ENCODE measurements around the gene BICRAL.
"Not testable (repeated sequence)": the region's sequence is repeated elsewhere in the genome, so short reads cannot be mapped to it uniquely, and the experiment has no call there.

BICRAL gene

DNA sequence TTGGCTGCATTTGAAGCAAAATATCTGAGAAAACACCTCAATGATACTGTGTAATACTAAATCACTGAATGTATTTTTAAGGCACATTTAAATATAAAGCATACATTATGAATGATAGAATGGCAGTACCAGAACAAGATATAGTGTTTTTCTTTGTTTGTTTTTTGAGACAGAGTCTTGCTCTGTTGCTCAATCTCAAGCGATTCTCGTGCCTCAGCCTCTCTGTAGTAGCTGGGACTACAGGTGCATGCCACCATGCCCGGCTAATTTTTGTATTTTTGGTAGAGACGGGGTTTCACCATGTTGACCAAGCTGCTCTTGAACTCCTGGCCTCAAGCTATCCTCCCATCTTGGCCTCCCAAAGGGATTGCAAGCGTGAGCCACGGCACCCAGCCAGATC lies 2.3 kb upstream of the BICRAL start:
- Mint-ChIP-seq H3K4me1 (peaks cover 55% of the 10 kb centered on the region), H3K9me3 (no peaks in the 10 kb centered on the region), H3K27ac (peak overlapping the region in 1 of 2 donors; percentile 1), H3K4me3 (no peak overlapping the region), H3K27me3 (no peaks in the 10 kb centered on the region)
- no peak for DNase-seq
- no peak for ATAC-seq

DNA sequence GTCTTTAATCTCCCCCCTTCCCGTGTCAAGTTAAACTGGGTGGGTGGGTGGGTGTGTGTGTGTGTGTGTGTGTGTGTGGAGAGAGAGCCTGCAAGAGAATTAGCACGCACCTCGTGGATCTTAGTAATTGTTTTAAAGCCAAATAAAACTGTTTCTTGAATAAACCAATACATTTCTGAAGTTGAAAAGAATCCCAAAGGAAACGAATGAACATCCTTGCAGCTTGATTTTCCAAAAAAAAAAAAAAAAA lies 381 bp upstream of the BICRAL start:
- ATAC-seq: no peak
- Mint-ChIP-seq H3K9me3 (no peaks in the 10 kb centered on the region), H3K27me3 (no peaks in the 10 kb centered on the region), H3K4me1 (peaks cover 43% of the 10 kb centered on the region), H3K4me3 (peak overlapping the region; percentile 77 to 83), H3K27ac (peak overlapping the region; percentile 99)
- no peak for DNase-seq

DNA sequence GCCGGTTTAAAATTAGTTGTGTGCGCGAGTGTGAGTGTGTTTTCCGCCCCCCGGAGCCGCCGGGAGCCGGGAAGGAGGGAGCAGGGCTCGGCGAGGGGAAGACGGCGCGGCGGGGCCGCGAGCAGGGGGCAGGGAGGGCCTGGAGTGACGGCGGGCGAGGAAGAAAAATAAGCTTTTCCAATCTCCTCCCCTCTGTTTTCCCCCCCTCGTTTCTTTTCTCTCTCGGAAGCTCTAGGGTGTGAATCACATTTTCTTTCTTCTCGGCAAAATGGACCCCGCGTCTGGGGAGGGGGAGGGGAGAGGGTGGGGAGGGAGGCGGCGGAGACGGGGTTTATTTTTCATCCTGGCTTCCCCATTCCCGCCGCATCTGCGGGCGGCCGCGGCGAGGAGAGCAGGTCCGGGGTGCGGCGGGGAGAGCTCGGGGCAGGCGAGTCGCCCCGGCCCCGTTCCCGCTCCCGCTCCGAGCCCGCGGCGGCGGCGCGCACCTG lies 881 bp downstream of the BICRAL start:
- Mint-ChIP-seq H3K4me1 (peaks cover 30% of the 10 kb centered on the region), H3K27me3 (no peaks in the 10 kb centered on the region), H3K4me3 (peak overlapping the region; percentile 82 to 83), H3K9me3 (no peaks in the 10 kb centered on the region), H3K27ac (peak overlapping the region; percentile 99)
- peak; percentile 71 for DNase-seq
- ATAC-seq: peak; percentile 71

DNA sequence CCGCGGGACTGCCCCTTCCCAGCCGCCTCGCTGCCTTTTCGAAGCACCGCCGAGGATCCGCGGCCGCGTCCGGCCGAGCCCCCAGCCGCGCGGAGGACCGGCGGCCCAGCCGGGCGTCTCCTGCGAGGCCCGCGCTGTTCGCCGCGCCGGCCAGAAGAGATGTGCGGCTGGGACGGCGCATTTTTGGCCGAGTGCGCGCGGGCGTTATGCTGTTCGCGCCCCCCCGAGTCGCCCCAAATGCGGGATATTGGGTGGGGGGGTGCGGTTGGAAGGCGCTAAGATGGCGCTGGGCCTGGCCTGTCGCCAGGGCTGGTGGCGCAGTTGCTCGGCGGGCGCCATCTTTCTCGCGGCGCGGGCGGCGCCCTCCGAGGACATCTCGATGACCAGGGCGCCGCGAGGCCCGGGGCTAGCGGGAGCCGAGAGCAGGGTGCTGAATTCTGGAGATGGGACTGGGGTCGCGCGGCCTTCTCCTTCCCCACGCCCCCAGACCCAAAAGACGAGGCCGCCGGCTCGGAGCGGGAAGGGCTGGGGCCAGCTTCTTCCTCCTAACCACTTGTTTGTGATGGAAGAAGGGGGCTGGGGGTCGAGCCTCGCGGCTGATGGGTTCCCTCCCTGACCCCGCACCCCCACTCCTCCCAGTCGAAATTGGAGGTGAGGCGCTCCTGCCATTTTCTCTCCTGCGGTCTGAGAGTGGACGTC lies 1.5 kb downstream of the BICRAL start:
- Mint-ChIP-seq H3K27ac (peak overlapping the region; percentile 99 to 100), H3K27me3 (no peaks in the 10 kb centered on the region), H3K4me1 (peaks cover 28% of the 10 kb centered on the region), H3K9me3 (no peaks in the 10 kb centered on the region), H3K4me3 (peak overlapping the region in 1 of 2 donors; percentile 82)
- peak; percentile 75 for ATAC-seq
- DNase-seq: peak; percentile 82 to 86

DNA sequence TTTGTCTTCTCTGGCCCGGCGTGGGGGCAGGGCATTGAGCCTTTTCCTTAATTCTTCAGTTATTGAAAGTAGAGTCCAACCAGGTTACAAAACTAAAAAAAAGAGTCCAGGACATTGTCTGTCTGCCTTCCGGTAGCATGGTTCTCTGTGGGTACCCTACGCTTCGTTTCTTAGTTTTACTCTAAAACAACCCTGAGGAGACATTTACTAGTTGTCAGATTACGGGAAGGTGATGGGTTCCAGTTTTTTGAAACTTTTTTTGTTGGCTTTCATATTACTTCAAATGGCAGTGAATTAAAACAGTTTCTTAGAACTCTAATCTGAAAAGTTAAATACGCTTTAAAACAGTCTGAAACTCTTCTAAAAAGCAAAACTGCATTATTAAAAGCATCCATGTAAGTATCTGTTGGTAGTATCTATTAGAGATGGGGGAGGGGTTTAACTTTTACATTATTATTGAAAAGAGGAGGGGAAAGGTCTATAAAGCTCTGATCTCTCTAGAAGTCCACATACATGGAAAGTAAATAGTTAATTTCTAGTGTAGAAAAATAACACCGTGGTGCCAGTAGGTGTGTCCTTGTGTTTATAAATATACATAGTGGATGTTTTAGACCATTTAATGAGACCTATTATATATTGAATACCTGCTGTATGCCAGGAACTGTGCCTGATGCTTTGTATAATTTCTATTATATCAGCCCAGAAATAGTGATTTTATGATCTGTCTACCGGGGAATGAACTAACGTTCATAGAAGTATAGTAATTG lies 2.2 kb downstream of the BICRAL start:
- Mint-ChIP-seq H3K4me1 (peaks cover 28% of the 10 kb centered on the region), H3K9me3 (no peaks in the 10 kb centered on the region), H3K27me3 (no peaks in the 10 kb centered on the region), H3K27ac (peak overlapping the region; percentile 99 to 100), H3K4me3 (no peak overlapping the region)
- no peak for ATAC-seq
- no peak for DNase-seq

DNA sequence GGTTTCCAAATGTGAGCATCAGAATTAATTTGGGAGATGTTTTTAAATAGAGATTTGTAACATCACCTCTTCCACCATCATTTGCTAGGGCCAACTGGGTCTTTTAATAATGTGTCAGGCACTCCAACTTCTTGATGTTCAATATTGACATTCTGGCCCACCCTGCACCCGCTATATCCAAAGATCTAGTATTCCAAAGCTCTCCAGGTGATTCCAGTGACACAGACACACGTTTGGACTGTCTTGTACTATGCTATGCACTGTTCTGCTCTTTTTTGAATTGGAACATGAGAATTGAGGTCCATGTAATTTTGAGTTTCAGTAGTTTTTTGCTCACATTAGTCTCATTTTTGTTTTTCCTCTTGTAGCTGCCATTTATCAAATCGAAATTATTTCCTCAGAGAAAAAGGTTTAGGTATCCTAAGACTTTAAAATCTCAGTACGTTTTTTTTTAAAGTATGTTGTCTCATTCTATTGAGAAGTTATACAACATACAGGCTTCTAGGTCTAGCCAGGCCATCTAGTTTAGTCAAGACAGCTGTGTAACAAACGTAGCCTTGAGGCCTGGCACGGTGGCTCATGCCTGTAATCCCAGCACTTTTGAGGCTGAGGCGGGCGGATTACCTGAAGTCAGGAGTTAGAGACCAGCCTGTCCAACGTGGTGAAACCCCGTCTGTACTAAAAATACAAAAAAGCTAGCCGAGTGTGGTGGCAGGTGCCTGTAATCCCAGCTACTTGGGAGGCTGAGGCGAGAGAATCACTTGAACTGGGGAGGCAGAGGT lies 3.1 kb downstream of the BICRAL start:
- H3K4me3 Mint-ChIP-seq: no peak overlapping the region
- DNase-seq: no peak
- H3K27ac Mint-ChIP-seq: peak overlapping the region; percentile 99 to 100

DNA sequence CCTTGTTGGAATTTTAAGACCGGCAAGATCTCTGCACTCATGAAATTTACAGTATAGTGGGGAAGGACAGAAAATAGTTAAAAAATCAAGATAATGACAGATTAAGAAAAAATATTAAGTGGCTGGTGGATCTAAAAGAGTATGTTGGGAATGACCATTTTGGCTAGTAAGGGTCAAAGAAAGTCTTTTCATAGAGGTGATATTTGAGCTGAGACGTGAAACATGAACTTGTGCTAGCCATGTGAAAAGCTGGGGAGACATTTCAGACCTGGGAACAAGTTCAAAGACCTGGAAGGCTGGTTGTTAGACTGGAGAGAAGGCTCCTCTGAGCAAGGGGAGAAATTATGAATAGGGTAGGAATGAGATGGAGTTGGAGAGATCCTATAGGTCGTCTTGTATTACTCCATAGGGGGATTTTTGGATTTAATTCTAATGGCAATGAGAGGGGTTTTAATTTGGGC lies 4.7 kb downstream of the BICRAL start:
- H3K27ac Mint-ChIP-seq: no peak overlapping the region
- H3K4me3 Mint-ChIP-seq: no peak overlapping the region
- no peak for DNase-seq
- H3K4me1 Mint-ChIP-seq: peaks cover 27% of the 10 kb centered on the region
- no peak for ATAC-seq
- no peaks in the 10 kb centered on the region for H3K9me3 Mint-ChIP-seq
- no peaks in the 10 kb centered on the region for H3K27me3 Mint-ChIP-seq

More for the DNA sequence above, 3.1 kb downstream of the BICRAL start:
- no peak for ATAC-seq
- H3K27me3 Mint-ChIP-seq: no peaks in the 10 kb centered on the region
- H3K9me3 Mint-ChIP-seq: no peaks in the 10 kb centered on the region
- peaks cover 25% of the 10 kb centered on the region for H3K4me1 Mint-ChIP-seq

DNA sequence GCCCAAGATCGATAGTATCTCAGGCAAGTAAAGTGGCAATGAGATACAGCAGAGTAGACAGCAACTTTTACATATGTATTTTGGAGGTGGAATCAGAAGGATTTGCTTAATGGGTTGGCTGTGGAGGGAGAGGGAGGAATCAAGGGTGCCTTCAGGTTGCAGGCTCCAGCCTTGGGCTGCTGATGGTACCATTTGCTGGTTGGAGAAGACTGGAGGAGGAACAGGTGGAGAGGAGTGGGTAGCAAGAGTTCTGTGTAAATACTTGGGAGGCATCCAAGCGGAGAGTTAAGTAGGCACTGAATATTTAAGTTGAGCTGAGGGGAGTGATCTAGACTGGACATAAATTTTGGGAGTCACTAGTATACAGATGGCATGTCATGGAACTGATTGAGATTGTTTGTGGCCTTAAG lies 5.2 kb downstream of the BICRAL start:
- Mint-ChIP-seq H3K4me3 (no peak overlapping the region), H3K4me1 (peaks cover 27% of the 10 kb centered on the region)
- ATAC-seq: no peak

DNA sequence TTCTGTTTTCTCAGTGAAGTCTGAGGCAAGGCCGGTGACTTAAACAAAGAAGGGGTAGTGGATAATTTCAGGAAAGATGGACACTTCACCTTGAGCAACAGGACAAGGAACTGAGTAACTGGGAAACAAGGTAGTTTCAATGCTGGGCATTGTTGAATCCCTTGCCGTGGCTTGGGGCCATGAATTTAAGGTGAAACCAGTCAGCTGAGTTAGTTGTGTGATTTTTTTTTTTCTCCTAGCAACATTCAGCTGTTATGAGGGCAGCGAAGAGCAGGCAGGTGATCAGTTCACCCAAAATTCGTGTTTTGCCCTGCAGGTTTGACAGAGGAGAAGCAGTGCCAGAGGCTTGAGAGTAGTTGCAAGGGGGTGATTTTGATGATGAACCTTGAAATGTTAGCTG lies 6.8 kb downstream of the BICRAL start:
- Mint-ChIP-seq H3K27me3 (no peaks in the 10 kb centered on the region), H3K4me1 (peaks cover 27% of the 10 kb centered on the region), H3K27ac (peak overlapping the region in 1 of 2 donors; percentile 55), H3K9me3 (no peaks in the 10 kb centered on the region), H3K4me3 (peak overlapping the region in 1 of 2 donors; percentile 33)
- ATAC-seq (no peak), DNase-seq (no peak)

More for the DNA sequence above, 5.2 kb downstream of the BICRAL start:
- H3K27me3 Mint-ChIP-seq: no peaks in the 10 kb centered on the region
- H3K9me3 Mint-ChIP-seq: no peaks in the 10 kb centered on the region
- no peak for DNase-seq
- H3K27ac Mint-ChIP-seq: no peak overlapping the region

DNA sequence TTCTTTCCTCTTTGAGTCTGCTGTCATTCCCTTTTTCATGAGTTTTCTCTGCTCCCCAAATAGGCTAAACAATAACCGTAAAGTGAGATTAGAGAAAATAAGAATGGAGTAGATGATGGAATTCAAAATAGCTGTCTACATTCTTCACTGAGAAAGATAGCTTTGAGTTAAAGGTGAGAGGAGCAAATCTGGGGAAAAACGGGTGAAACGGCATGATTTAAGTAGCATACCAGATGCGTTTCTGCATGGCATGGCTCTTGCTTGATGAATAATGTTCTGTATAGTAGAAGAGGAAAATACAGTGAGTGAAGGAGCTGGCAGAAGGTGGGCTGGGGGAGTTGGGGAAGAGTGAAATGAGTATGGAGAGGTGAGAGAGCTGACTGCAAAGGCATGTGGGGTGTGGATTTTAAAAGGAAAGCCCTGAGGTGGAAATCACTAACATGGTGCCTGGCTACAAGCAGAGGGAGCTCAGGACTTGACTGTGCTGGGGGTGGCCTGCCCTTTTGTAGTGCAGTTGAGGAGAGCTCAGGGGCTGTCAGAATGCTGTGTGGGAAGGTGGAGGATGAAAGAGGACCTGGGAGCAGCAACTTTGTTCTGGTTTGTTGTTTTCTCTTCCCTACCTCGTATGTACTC lies 8.8 kb downstream of the BICRAL start:
- H3K27ac Mint-ChIP-seq: peak overlapping the region in 1 of 2 donors; percentile 56
- no peak overlapping the region for H3K4me3 Mint-ChIP-seq

DNA sequence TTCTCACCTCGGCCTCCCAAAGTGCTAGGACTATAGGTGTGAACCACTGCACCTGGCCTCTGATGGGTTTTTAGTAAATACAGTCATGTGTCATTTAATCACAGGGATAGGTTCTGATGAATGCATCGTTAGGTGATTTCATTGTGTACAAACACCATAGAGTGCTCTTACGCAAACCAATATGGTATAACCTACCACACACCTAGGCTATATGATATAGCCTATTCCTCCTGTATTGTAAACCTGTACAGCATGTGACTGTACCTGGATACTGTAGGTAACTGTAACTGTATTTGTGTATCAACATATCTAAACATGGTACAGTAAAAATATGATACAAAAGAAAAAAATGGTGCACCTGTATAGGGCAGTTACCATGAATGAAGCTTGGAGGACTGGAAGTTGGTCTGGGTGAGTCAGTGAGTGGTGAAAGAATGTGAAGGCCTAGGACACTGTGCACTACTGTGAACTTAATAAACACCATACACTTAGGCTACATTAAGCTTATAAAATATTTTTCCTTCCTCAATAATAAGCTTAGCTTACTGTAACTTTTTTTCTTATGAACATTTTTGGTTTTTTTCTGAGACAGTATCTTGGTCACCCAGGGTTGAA lies 10.0 kb downstream of the BICRAL start:
- Mint-ChIP-seq H3K27ac (no peak overlapping the region), H3K9me3 (no peaks in the 10 kb centered on the region)
- no peak for ATAC-seq

More for the DNA sequence above, 8.8 kb downstream of the BICRAL start:
- ATAC-seq: peak; percentile 31
- H3K4me1 Mint-ChIP-seq: peaks cover 27% of the 10 kb centered on the region
- H3K9me3 Mint-ChIP-seq: no peaks in the 10 kb centered on the region
- DNase-seq: no peak
- H3K27me3 Mint-ChIP-seq: no peaks in the 10 kb centered on the region

DNA sequence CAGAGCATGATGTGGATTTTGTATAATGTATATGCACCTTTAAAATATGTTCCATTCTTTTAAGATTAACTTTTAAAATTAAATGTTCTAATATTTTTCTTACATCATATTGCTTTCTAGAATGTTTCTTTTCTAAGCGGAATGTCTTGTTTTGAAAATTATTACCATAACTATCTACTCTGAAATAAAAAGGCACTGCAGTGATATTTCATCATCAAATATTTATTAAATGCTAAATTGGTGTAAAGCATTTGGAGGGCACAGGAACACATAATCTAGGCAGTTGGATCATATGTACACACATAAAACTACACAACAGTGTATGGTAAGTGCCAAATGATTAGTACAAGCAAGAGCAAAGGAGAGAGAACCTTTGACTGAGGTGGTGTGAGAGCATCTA lies 13.8 kb downstream of the BICRAL start:
- no peak overlapping the region for H3K27ac Mint-ChIP-seq
- H3K27me3 Mint-ChIP-seq: no peaks in the 10 kb centered on the region
- no peak overlapping the region for H3K4me3 Mint-ChIP-seq
- no peaks in the 10 kb centered on the region for H3K9me3 Mint-ChIP-seq
- ATAC-seq (no peak), DNase-seq (no peak)
- H3K4me1 Mint-ChIP-seq: peaks cover 11% of the 10 kb centered on the region

More for the DNA sequence above, 10.0 kb downstream of the BICRAL start:
- no peak for DNase-seq
- H3K27me3 Mint-ChIP-seq: no peaks in the 10 kb centered on the region
- peaks cover 34% of the 10 kb centered on the region for H3K4me1 Mint-ChIP-seq
- no peak overlapping the region for H3K4me3 Mint-ChIP-seq

DNA sequence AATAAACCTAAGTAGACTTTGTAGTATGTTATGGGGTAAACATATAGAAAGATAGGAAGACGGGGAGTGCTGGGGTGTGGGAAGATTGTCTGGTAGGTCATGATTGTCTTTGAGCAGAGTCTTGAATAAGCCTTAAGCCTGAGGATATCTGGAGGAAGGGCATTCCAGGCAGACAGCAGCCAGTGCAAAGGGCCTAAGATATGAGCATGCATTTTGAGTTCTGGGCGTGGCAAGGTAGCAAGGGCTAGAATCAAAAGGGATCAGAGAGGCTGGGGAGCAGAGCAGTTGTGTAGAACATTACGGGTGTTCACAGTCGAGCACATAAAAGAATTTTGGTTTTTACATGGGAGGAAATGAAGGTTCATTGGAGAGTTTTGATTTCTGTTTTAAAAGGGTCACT lies 14.3 kb downstream of the BICRAL start:
- ATAC-seq (no peak), DNase-seq (no peak)
- H3K27me3 Mint-ChIP-seq: no peaks in the 10 kb centered on the region
- H3K4me1 Mint-ChIP-seq: peaks cover 7% of the 10 kb centered on the region
- no peak overlapping the region for H3K4me3 Mint-ChIP-seq
- H3K27ac Mint-ChIP-seq: no peak overlapping the region
- H3K9me3 Mint-ChIP-seq: no peaks in the 10 kb centered on the region

DNA sequence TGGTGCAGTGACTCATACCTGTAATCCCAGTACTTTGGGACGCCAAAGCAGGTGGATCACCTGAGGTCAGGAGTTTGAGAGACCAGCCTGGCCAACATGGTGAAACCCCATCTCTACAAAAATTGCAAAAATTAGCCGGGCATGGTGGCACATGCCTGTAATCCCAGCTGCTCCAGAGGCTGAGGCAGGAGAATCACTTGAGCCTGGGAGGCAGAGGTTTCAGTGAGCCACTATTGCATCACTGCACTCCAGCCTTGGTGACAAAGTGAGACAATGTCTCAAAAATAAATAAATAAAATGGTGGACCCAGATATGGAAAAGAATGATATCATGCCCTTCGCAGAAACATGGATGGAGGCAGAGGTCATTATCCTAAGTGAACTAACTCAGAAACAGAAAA lies 15.8 kb downstream of the BICRAL start:
- Mint-ChIP-seq H3K4me1 (peaks cover 12% of the 10 kb centered on the region), H3K27ac (peak overlapping the region in 1 of 2 donors; percentile 24)
- not testable (repeated sequence) for DNase-seq, H3K27me3 Mint-ChIP-seq, ATAC-seq, H3K9me3 Mint-ChIP-seq, H3K4me3 Mint-ChIP-seq

DNA sequence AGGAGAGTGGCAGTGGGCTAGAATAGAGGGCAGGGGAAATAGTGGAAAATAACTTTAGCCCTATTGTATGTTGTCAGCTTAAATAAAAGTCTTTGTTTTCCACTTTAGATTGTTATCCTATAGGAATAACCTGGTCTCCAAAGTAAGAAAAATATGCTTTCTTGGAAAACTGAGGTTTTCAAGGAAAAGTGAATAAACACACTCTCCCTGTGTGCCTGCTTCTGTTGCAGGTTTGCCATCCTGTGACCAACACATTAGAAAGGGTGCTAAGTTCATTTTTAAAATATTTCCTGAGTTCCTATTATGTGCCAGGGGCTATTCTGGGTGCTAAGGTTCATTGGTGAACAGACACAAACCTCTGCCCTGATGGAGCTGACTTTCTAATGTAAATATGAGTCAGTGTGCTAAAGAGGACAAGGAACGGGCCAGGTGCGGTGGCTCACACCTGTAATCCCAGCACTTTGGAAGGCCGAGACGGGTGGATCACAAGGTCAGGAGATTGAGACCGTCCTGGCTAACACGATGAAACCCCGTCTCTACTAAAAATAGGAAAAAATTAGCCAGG lies 23.5 kb downstream of the BICRAL start:
- Mint-ChIP-seq H3K27ac (no peak overlapping the region), H3K4me3 (no peak overlapping the region)

More for the DNA sequence above, 23.5 kb downstream of the BICRAL start:
- Mint-ChIP-seq H3K9me3 (no peaks in the 10 kb centered on the region), H3K4me1 (peaks cover 5% of the 10 kb centered on the region), H3K27me3 (no peaks in the 10 kb centered on the region)
- ATAC-seq (no peak), DNase-seq (no peak)

Data from stimulated activated naive CD8-positive, alpha-beta T cell treated with anti-CD3 and anti-CD28 coated beads, Interleukin-15, amount 100 ng/mL, for 72 hours (primary cell).